A673 (cell line): ENCODE measurements around the gene GLI3. TPM values are rescaled to one million over a fixed set of nuclear protein-coding genes. Genes with fewer than 3 reads are reported as not detected.
"Not testable (repeated sequence)": the region's sequence is repeated elsewhere in the genome, so short reads cannot be mapped to it uniquely, and the experiment has no call there.

Experiments
- BruUV-seq: library from RNA; stranded (reverse); fragments of 400-500 nt; replicated peaks from 2 replicates; lab custom pipeline; 2021; lab: Mats Ljungman, UMichigan
- CTCF ChIA-PET: fragments of 300-600 bp; sonication (Branson Sonifier 250); formaldehyde crosslinking; loops from one replicate; lab custom pipeline; 2022; ENCODE audit warnings: antibody characterized with exemption; lab: Charles Lee
- POLR2A ChIA-PET: fragments of 300-600 bp; sonication (Branson Sonifier 250); formaldehyde crosslinking; loops from one replicate; lab custom pipeline; 2022; ENCODE audit warnings: antibody characterized with exemption; ENCODE audit not compliant: low non-redundant PET; lab: Charles Lee
- DNase-seq: peaks from one replicate; pipeline ENCODE4 v3.0.0-alpha.2; 2015; ENCODE audit warnings: low spot score
- H3K27ac ChIP-seq: fragments of 200-600 bp; sonication (generic); 2 replicates; pipeline ENCODE4 v1.5.1; 2016; ENCODE audit warnings: mixed run types, low read depth, mild to moderate bottlenecking, mixed read lengths, antibody characterized with exemption, low read length; ENCODE audit not compliant: poor library complexity, severe bottlenecking
- H3K27me3 ChIP-seq: fragments of 200-600 bp; sonication (generic); replicated peaks from 2 replicates; pipeline ENCODE4 v1.6.1; 2017; ENCODE audit warnings: mixed run types, low read depth, mild to moderate bottlenecking, mixed read lengths, antibody characterized with exemption, low read length; ENCODE audit not compliant: insufficient read depth, poor library complexity
- H3K36me3 ChIP-seq: fragments of 200-600 bp; sonication (generic); 2 replicates; pipeline ENCODE4 v1.6.1; 2016; ENCODE audit warnings: mixed run types, mild to moderate bottlenecking, mixed read lengths, antibody characterized with exemption, low read length; ENCODE audit not compliant: insufficient read depth, poor library complexity, severe bottlenecking
- H3K4me1 ChIP-seq: fragments of 200-600 bp; sonication (generic); 2 replicates; pipeline ENCODE4 v1.6.1; 2017; ENCODE audit warnings: mixed run types, mild to moderate bottlenecking, mixed read lengths, antibody characterized with exemption, low read length; ENCODE audit not compliant: insufficient read depth, poor library complexity, severe bottlenecking
- H3K4me3 ChIP-seq: fragments of 200-600 bp; sonication (generic); 2 replicates; pipeline ENCODE4 v1.5.1; 2016; ENCODE audit warnings: low read depth, mixed run types, mild to moderate bottlenecking, mixed read lengths, low read length; ENCODE audit not compliant: poor library complexity, severe bottlenecking
- H3K9me3 ChIP-seq: fragments of 200-600 bp; sonication (generic); 2 replicates; pipeline ENCODE4 v1.6.1; 2016; ENCODE audit warnings: mixed run types, low read depth, mild to moderate bottlenecking, mixed read lengths, antibody characterized with exemption, low read length; ENCODE audit not compliant: poor library complexity, severe bottlenecking
- CTCF ChIP-seq: fragments of 300-800, 200-600 bp; sonication (generic); conservative IDR thresholded peaks from 2 replicates; pipeline ENCODE4 v1.5.1; 2017; ENCODE audit warnings: low read depth, mild to moderate bottlenecking, antibody characterized with exemption, low read length, moderate library complexity, mixed read lengths
- EZH2 ChIP-seq: fragments of 200-600 bp; sonication (generic); IDR thresholded peaks from 2 replicates; pipeline ENCODE4 v1.6.1; 2017; ENCODE audit warnings: borderline replicate concordance, low read depth, mild to moderate bottlenecking, mixed read lengths, antibody characterized with exemption, low read length; ENCODE audit not compliant: poor library complexity, severe bottlenecking
- intact Hi-C: fragments of 100-400 bp; cut with micrococcal nuclease; formaldehyde crosslinking; loops from one replicate; pipeline ENCODE4 v1.10.0; 2022; ENCODE audit not compliant: unreplicated experiment
- total RNA-seq: library from RNA; stranded (reverse); gene quantifications from 2 replicates; pipeline ENCODE4 v1.2.3, GENCODE V29; 2021

The GLI3 gene
- total RNA-seq, 1 experiment from 2014 or later = 52.6 TPM

GRCh38 chr7:42210779-42211178 is 26.2 kb downstream of the GLI3 start:
- Histone ChIP-seq H3K4me3 (no peak overlapping the region), H3K27ac (peak overlapping the region; percentile 48), H3K36me3 (no peaks in the 10 kb centered on the region), H3K9me3 (no peaks in the 10 kb centered on the region), H3K4me1 (peaks cover 11% of the 10 kb centered on the region), H3K27me3 (no peaks in the 10 kb centered on the region)
- BruUV-seq = no TSS peak
- ChIA-PET POLR2A (no interaction called here), CTCF (no interaction called here)
- DNase-seq = no peak
- TF ChIP-seq EZH2 (no peak), CTCF (no peak)
- intact Hi-C loops = no loop called here

GRCh38 chr7:42210333-42210732 is 26.7 kb downstream of the GLI3 start:
- no peak for DNase-seq
- no TSS peak for BruUV-seq
- ChIA-PET POLR2A (no interaction called here), CTCF (interaction anchor here (0.7 kb wide), 1 partner anchor 16 kb away, joined by 5 read pairs; no protein-coding TSS in a partner anchor)
- intact Hi-C loops = no loop called here
- Histone ChIP-seq H3K36me3 (no peaks in the 10 kb centered on the region), H3K9me3 (no peaks in the 10 kb centered on the region), H3K4me1 (peaks cover 11% of the 10 kb centered on the region), H3K4me3 (no peak overlapping the region), H3K27me3 (no peaks in the 10 kb centered on the region), H3K27ac (peak overlapping the region; percentile 48)
- TF ChIP-seq EZH2 = no peak
- TF ChIP-seq CTCF = no peak

- intact Hi-C loops, H3K4me3 ChIP-seq, H3K36me3 ChIP-seq, H3K27me3 ChIP-seq, DNase-seq, BruUV-seq, CTCF ChIA-PET, H3K27ac ChIP-seq, H3K9me3 ChIP-seq: not testable (repeated sequence)
- H3K4me1 ChIP-seq = peaks cover 11% of the 10 kb centered on the region
- POLR2A ChIA-PET = interaction anchor here (0.6 kb wide), 1 partner anchor 56 kb away, joined by 3 read pairs; no protein-coding TSS in a partner anchor
These were observed 27.9 kb downstream of the GLI3 start for GRCh38 chr7:42209085-42209484.

GRCh38 chr7:42208572-42208971 is 28.4 kb downstream of the GLI3 start:
- BruUV-seq = no TSS peak
- peak overlapping the region; percentile 26 for H3K27ac ChIP-seq
- no peak for DNase-seq
- peaks cover 11% of the 10 kb centered on the region for H3K4me1 ChIP-seq
- intact Hi-C loops = no loop called here
- TF ChIP-seq CTCF (no peak), EZH2 (no peak)
- ChIA-PET POLR2A (no interaction called here), CTCF (no interaction called here)
- no peaks in the 10 kb centered on the region for H3K9me3 ChIP-seq
- H3K27me3 ChIP-seq = no peaks in the 10 kb centered on the region
- H3K4me3 ChIP-seq = no peak overlapping the region
- H3K36me3 ChIP-seq = no peaks in the 10 kb centered on the region
